Transverse colon (tissue), 4 donors: ENCODE data around the gene SKAP2. TPM values are rescaled to one million over a fixed set of nuclear protein-coding genes. Genes with fewer than 3 reads are reported as not detected.

ENCODE experiments used
- DNase-seq: peaks from one replicate; pipeline ENCODE4 v3.0.0-alpha.2; 2019
- H3K27ac ChIP-seq, 4 donors: fragments of 200-600 bp; sonication (generic); 2 replicates each; pipeline ENCODE4 v1.5.1; 2016 to 2018; ENCODE audit warnings: inconsistent platforms in 4 of 4
- H3K27me3 ChIP-seq: fragments of 200-600 bp; sonication (generic); 2 replicates; pipeline ENCODE4 v1.5.1; 2017; ENCODE audit warnings: inconsistent platforms
- H3K36me3 ChIP-seq, 4 donors: fragments of 200-600 bp; sonication (generic); 2 replicates each; pipeline ENCODE4 v1.5.1; 2017 to 2019; ENCODE audit warnings: inconsistent platforms in 4 of 4
- H3K4me1 ChIP-seq, 4 donors: fragments of 200-600 bp; sonication (generic); 2 replicates each; pipeline ENCODE4 v1.5.1; 2017 to 2020; ENCODE audit warnings: inconsistent platforms in 4 of 4
- H3K4me3 ChIP-seq, 4 donors: fragments of 200-600 bp; sonication (generic); 1 replicate in 1 of 4; 2 replicates in 3 of 4; pipeline versions ENCODE4 v1.5.1 to v1.6.1; 2017 to 2019; ENCODE audit warnings: inconsistent platforms in 4 of 4
- H3K9me3 ChIP-seq, 2 donors: fragments of 200-600 bp; sonication (generic); 2 replicates each; pipeline ENCODE4 v1.5.1; 2017 to 2019; ENCODE audit warnings: inconsistent platforms in 2 of 2
- EP300 ChIP-seq: sonication (generic); formaldehyde crosslinking; IDR thresholded peaks from one replicate; pipeline ENCODE4 v1.6.1; 2017; ENCODE audit warnings: antibody characterized with exemption, low read depth
- POLR2A ChIP-seq: fragments of 450-650 bp; IDR thresholded peaks from one replicate; pipeline ENCODE4 v1.6.1; 2016; ENCODE audit warnings: antibody characterized with exemption, mild to moderate bottlenecking, moderate library complexity
- POLR2AphosphoS5 ChIP-seq, 3 donors: sonication (generic); formaldehyde crosslinking; IDR thresholded peaks; one replicate each; pipeline ENCODE4 v1.6.1; 2016; ENCODE audit warnings: antibody characterized with exemption in 3 of 3
- WGBS, 2 donors: methylation state at CpG; one replicate each; pipeline ENCODE4 v1.1.5; 2018; ENCODE audit warnings: low coverage in 1 of 2; 5-methylcytosine and 5-hydroxymethylcytosine counted together
- in situ Hi-C, 4 donors: fragments of 200-750 bp; cut with MboI; loops; one replicate each; pipeline versions ENCODE4 v1.15.0 to v1.15.1; 2017; ENCODE audit warnings: low sequenced_read_pairs in 3 of 4, low pct_ligation_motif_present in 1 of 4, low pct_unique_long_range_greater_than_20kb in 1 of 4
- intact Hi-C: fragments of 100-400 bp; cut with DNase I; formaldehyde crosslinking; loops from one replicate; pipeline ENCODE4 v1.15.1; 2023; ENCODE audit warnings: low total_unique reads
- total RNA-seq, 4 donors: library from RNA; depleted of rRNA; stranded (reverse); fragments of >200 nt; gene quantifications; one replicate each; pipeline ENCODE4 v1.1.0, GENCODE V29; 2016
- TF ChIP-seq, protein P1 (sequence below), 5 experiments: fragments of 200-600 bp in 3 of 5; fragments of 450-650 bp in 2 of 5; sonication (generic) in 3 of 5; IDR thresholded peaks; 1 replicate in 2 of 5; 2 replicates in 3 of 5; pipeline ENCODE4 v1.5.1; 2016 to 2017; ENCODE audit warnings: antibody characterized with exemption in 5 of 5, inconsistent platforms in 3 of 5, mild to moderate bottlenecking in 2 of 5, moderate library complexity in 1 of 5

SKAP2 gene
- total RNA-seq, 4 donors from 2014 or later, result 2.6 to 35.2 (median 23.8) TPM

DNA sequence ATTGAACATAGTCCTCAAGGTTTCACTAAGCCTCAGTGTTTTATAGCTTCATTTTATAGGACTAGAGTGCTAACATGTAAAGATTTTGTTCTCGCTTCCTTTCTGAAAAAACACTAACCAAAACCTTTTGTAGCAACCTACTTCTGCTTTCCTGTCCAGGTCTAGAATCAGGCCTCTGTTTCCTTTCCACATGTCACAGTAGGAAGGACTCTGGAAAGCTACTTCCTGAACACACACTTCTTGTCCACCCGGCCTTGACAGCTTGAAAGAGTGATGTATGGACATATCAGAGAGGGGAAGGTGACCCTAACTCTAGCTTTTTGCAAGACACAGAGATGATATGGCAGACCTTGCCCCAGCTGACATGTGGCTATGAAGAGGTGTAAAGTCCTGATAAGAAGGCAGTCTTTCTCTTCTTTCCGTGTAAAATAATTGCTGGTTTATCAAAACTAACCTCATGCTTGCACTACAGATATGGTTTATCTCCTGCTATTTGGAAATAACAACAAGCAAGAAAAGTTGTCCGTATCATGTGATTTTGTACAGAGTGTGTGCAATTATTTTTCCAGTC lies 175.4 kb downstream of the SKAP2 start:
- Histone ChIP-seq H3K27me3 (no peaks in the 10 kb centered on the region), H3K36me3 (no peaks in the 10 kb centered on the region), H3K4me1 (peaks cover 0 to 42% (median 10%) of the 10 kb centered on the region in 4 donors), H3K9me3 (no peaks in the 10 kb centered on the region), H3K27ac (peak overlapping the region; percentile 13 to 60 (median 36)), H3K4me3 (no peak overlapping the region)
- TF ChIP-seq POLR2AphosphoS5 (IDR thresholded peaks at IDR 0.05) (no peak), EP300 (no peak), POLR2A (no peak)
- TF ChIP-seq, protein P1, sequence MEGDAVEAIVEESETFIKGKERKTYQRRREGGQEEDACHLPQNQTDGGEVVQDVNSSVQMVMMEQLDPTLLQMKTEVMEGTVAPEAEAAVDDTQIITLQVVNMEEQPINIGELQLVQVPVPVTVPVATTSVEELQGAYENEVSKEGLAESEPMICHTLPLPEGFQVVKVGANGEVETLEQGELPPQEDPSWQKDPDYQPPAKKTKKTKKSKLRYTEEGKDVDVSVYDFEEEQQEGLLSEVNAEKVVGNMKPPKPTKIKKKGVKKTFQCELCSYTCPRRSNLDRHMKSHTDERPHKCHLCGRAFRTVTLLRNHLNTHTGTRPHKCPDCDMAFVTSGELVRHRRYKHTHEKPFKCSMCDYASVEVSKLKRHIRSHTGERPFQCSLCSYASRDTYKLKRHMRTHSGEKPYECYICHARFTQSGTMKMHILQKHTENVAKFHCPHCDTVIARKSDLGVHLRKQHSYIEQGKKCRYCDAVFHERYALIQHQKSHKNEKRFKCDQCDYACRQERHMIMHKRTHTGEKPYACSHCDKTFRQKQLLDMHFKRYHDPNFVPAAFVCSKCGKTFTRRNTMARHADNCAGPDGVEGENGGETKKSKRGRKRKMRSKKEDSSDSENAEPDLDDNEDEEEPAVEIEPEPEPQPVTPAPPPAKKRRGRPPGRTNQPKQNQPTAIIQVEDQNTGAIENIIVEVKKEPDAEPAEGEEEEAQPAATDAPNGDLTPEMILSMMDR (IDR thresholded peaks at IDR 0.05), result no peak
- intact Hi-C loops, result no loop called here
- no peak for DNase-seq
- 41 to 46% methylated on average over 3 to 4 of the region's 4 CpGs for WGBS, 2 donors
- in situ Hi-C loops, result no loop called here

DNA sequence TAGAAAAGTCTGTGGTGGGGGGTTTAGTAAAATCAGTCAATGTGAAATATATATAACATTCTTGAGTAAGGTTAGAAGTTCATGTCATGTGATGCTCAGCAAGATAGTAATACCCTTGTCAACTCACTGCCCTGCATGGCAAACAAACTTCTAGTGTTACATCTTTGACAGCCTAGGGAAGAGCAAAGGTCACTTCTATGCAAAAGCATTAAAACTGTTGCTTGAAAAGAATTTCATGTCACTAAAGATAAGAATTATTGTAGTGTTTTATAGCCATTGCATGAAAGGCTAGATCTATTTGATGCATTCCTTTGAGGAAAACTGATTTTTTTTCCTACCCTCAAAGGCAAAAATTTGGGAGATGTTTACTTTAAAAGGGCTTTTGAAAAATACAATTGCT lies 176.0 kb downstream of the SKAP2 start:
- H3K4me3 ChIP-seq, result no peak overlapping the region
- no peaks in the 10 kb centered on the region for H3K36me3 ChIP-seq
- no peaks in the 10 kb centered on the region for H3K9me3 ChIP-seq
- in situ Hi-C loops, result no loop called here
- TF ChIP-seq POLR2AphosphoS5 (IDR thresholded peaks at IDR 0.05) (peak in 1 of 3 donors; percentile 6), EP300 (no peak)
- peak overlapping the region in 3 of 4 donors; percentile 30 to 60 (median 41) for H3K27ac ChIP-seq
- peaks cover 0 to 42% (median 10%) of the 10 kb centered on the region in 4 donors for H3K4me1 ChIP-seq
- DNase-seq, result no peak
- intact Hi-C loops, result no loop called here
- no peaks in the 10 kb centered on the region for H3K27me3 ChIP-seq

DNA sequence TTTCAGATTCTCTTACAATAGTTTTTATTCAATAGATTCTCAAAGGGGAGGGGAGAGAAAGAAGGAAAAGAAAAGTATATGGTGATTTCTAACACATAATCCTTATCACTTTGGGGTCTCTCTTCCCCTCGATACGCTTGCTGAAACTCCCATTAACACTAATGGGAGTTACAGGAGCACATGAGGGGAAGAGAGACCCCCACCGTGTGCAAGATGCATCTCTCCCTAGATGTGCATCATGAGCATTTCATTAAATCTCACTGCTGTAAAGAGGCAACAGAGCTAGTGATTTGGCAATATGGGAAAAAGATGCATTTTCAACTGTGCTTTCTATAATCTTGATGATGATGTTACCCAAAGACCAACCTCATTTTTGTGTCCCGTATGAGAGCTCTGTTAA lies 177.4 kb downstream of the SKAP2 start:
- Histone ChIP-seq H3K36me3 (no peaks in the 10 kb centered on the region), H3K9me3 (no peaks in the 10 kb centered on the region), H3K27me3 (no peaks in the 10 kb centered on the region), H3K4me3 (no peak overlapping the region), H3K27ac (peak overlapping the region; percentile 4 to 43 (median 30)), H3K4me1 (peaks cover 0 to 42% (median 14%) of the 10 kb centered on the region in 4 donors)
- intact Hi-C loops, result no loop called here
- WGBS, 2 donors, result 49 to 64% methylated on average over 3 to 4 of the region's 4 CpGs
- DNase-seq, result no peak
- in situ Hi-C loops, result no loop called here
- TF ChIP-seq POLR2A (no peak), EP300 (no peak)

DNA sequence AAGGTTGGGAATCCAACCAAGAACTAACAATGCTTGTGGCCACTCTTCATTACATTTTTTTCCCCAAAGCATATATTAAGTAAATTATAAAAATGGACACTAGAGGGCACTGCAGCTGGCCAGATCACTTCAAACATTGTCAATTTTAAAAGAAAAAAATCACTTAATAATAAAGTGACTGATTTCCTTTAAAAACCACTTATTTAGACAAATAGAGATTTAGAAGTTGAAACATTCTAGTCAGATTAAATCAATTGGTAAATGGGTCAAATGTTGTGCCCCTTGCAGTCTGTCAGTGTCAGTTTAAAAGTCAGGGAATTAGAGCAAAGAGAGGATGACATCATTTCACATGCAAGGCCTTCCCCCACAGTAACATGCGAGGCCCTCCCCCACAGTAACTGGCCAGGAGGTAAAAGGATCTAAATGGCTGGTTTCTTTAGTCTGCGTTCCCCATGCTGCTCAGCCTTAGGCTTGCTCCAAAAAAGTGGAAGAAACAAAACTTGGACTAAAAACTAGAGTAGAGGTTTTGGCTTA lies 177.9 kb downstream of the SKAP2 start:
- in situ Hi-C loops (no loop called here), intact Hi-C loops (no loop called here)
- Histone ChIP-seq H3K9me3 (no peaks in the 10 kb centered on the region), H3K27me3 (no peaks in the 10 kb centered on the region), H3K36me3 (no peaks in the 10 kb centered on the region), H3K4me3 (no peak overlapping the region), H3K27ac (peak overlapping the region; percentile 4 to 43 (median 30)), H3K4me1 (peaks cover 0 to 42% (median 14%) of the 10 kb centered on the region in 4 donors)
- no peak for TF ChIP-seq POLR2AphosphoS5 (IDR thresholded peaks at IDR 0.05)
- TF ChIP-seq, protein P1 (IDR thresholded peaks at IDR 0.05), result peak; percentile 67 to 77 (median 73)
- WGBS, 2 donors, result 34% methylated on average over 2 of the region's 2 CpGs
- DNase-seq, result no peak

DNA sequence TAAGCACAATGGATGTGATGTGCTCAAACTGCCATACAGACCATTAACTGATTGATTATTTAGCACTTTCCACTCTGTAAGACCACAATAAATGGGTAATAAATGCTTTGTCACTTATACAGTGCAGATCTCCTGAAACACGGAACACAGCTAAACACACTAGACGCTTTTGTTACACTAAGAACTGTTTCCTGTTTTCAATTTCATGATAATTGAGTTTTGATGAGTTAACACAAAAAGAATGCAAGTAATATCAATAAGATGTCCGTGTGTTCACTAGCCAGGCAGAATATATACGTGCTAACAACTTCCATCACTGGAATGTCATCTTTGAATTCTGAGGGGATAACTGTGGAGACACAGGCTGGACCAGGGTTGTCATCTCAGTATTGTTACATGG lies 178.8 kb downstream of the SKAP2 start:
- Histone ChIP-seq H3K4me3 (no peak overlapping the region), H3K4me1 (peaks cover 0 to 47% (median 14%) of the 10 kb centered on the region in 4 donors), H3K27ac (no peak overlapping the region), H3K36me3 (no peaks in the 10 kb centered on the region), H3K9me3 (no peaks in the 10 kb centered on the region), H3K27me3 (no peaks in the 10 kb centered on the region)
- DNase-seq, result no peak
- in situ Hi-C loops (no loop called here), intact Hi-C loops (no loop called here)
- TF ChIP-seq EP300, result no peak
- no peak for TF ChIP-seq POLR2A
- TF ChIP-seq, protein P1 (IDR thresholded peaks at IDR 0.05), result no peak
- no peak for TF ChIP-seq POLR2AphosphoS5 (IDR thresholded peaks at IDR 0.05)
- WGBS, 2 donors, result 36 to 45% methylated on average over 4 of the region's 4 CpGs
